HepG2 (cell line): ENCODE measurements around the gene TPX2. TPM values are rescaled to one million over a fixed set of nuclear protein-coding genes. Genes with fewer than 3 reads are reported as not detected.

ENCODE experiments used
- CEBPG ChIP-seq: IDR thresholded peaks from 2 replicates; pipeline ENCODE4 v1.6.1; 2016
- HIVEP1 ChIP-seq: sonication (generic); formaldehyde crosslinking; IDR thresholded peaks from 2 replicates; pipeline ENCODE4 v1.4.0; 2020; ENCODE audit warnings: mild to moderate bottlenecking, missing genetic modification reagents
- JARID2 ChIP-seq: sonication (generic); formaldehyde crosslinking; IDR thresholded peaks from 2 replicates; pipeline ENCODE4 v1.8.1; 2023; ENCODE audit warnings: missing genetic modification reagents, inconsistent platforms; ENCODE audit not compliant: insufficient replicate concordance
- JUN ChIP-seq: sonication (generic); formaldehyde crosslinking; IDR thresholded peaks from 2 replicates; pipeline ENCODE4 v1.4.0; 2020; ENCODE audit warnings: mild to moderate bottlenecking, missing genetic modification reagents
- KDM1A ChIP-seq: IDR thresholded peaks from 2 replicates; pipeline ENCODE4 v1.6.1; 2016; ENCODE audit warnings: missing compliant biosample characterization
- KMT2B ChIP-seq: IDR thresholded peaks from 2 replicates; pipeline ENCODE4 v1.6.1; 2016; ENCODE audit warnings: missing genetic modification reagents, missing compliant biosample characterization
- MED13 ChIP-seq: sonication (generic); formaldehyde crosslinking; IDR thresholded peaks from 2 replicates; pipeline ENCODE4 v1.5.0; 2020; ENCODE audit warnings: missing genetic modification reagents
- NFIB ChIP-seq: sonication (generic); formaldehyde crosslinking; IDR thresholded peaks from 2 replicates; pipeline ENCODE4 v1.9.0; 2021; ENCODE audit warnings: missing genetic modification reagents, mild to moderate bottlenecking, borderline replicate concordance
- NFRKB ChIP-seq: fragments of 450-650 bp; IDR thresholded peaks from 2 replicates; pipeline ENCODE4 v1.6.1; 2017
- RARG ChIP-seq: sonication (generic); formaldehyde crosslinking; IDR thresholded peaks from 2 replicates; pipeline ENCODE4 v1.4.0; 2020; ENCODE audit warnings: low read depth, mild to moderate bottlenecking, missing genetic modification reagents
- RBM39 ChIP-seq: fragments of 200-400 bp; formaldehyde crosslinking; IDR thresholded peaks from one replicate; pipeline ENCODE4 v1.6.1; 2018; ENCODE audit warnings: antibody characterized with exemption, mild to moderate bottlenecking, low read depth, low read length; ENCODE audit not compliant: poor library complexity, severe bottlenecking
- SIX4 ChIP-seq: sonication (generic); formaldehyde crosslinking; IDR thresholded peaks from 2 replicates; pipeline ENCODE4 v1.4.0; 2020; ENCODE audit warnings: missing genetic modification reagents
- SOX5 ChIP-seq: IDR thresholded peaks from 2 replicates; pipeline ENCODE4 v1.6.1; 2016; ENCODE audit warnings: borderline replicate concordance
- TAF1 ChIP-seq: sonication (generic); formaldehyde crosslinking; IDR thresholded peaks from 2 replicates; pipeline ENCODE4 v1.4.0; 2020; ENCODE audit warnings: missing genetic modification reagents
- TFAP4 ChIP-seq: sonication (generic); IDR thresholded peaks from 2 replicates; pipeline ENCODE4 v1.6.1; 2016; ENCODE audit warnings: low read depth, borderline replicate concordance
- YEATS2 ChIP-seq: sonication (generic); formaldehyde crosslinking; IDR thresholded peaks from 2 replicates; pipeline ENCODE4 v1.4.0; 2020; ENCODE audit warnings: missing genetic modification reagents, borderline replicate concordance
- ZBTB38 ChIP-seq: sonication (generic); formaldehyde crosslinking; IDR thresholded peaks from 2 replicates; pipeline ENCODE4 v1.5.1; 2020; ENCODE audit warnings: mild to moderate bottlenecking, missing genetic modification reagents
- ZFP1 ChIP-seq: IDR thresholded peaks from 2 replicates; pipeline ENCODE4 v1.6.1; 2016
- ZNF180 ChIP-seq: sonication (generic); formaldehyde crosslinking; IDR thresholded peaks from 2 replicates; pipeline ENCODE4 v1.4.0; 2020; ENCODE audit warnings: low read depth, missing genetic modification reagents, borderline replicate concordance
- ZNF335 ChIP-seq: sonication (generic); formaldehyde crosslinking; IDR thresholded peaks from 2 replicates; pipeline ENCODE4 v1.4.0; 2020; ENCODE audit warnings: missing genetic modification reagents
- ZNF414 ChIP-seq: sonication (generic); formaldehyde crosslinking; IDR thresholded peaks from 2 replicates; pipeline ENCODE4 v1.5.0; 2020; ENCODE audit warnings: missing genetic modification reagents
- ZNF761 ChIP-seq: sonication (generic); formaldehyde crosslinking; conservative IDR thresholded peaks from 2 replicates; pipeline ENCODE4 v1.4.0; 2020; ENCODE audit warnings: mild to moderate bottlenecking, missing genetic modification reagents
- polyA plus RNA-seq, 8 experiments: library from polyadenylated mRNA; depleted of rRNA in 3 of 8; stranded (reverse) in 7 of 8; unstranded in 1 of 8; fragments of >200 nt; fragmentation: Illumina TruSeq in 4 of 8; extraction: Trizol in 4 of 8; gene quantifications; 2 replicates each; pipeline versions ENCODE4 v1.2.1 to v1.2.3, GENCODE V29; 2011 to 2016; ENCODE audit warnings: low read depth in 4 of 8, missing spikeins in 1 of 8, mixed read lengths in 1 of 8; ENCODE audit not compliant: insufficient read depth in 1 of 8
- total RNA-seq, 5 experiments: library from RNA; depleted of rRNA; stranded (reverse); fragments of >200 nt; fragmentation: Illumina TruSeq; extraction: Trizol; gene quantifications; 2 replicates each; pipeline ENCODE4 v1.2.3, GENCODE V29; 2016; ENCODE audit warnings: low read depth in 1 of 5
- TF ChIP-seq, protein P1 (sequence below): sonication (generic); formaldehyde crosslinking; IDR thresholded peaks from 2 replicates; pipeline ENCODE4 v1.4.0; 2020; ENCODE audit warnings: mild to moderate bottlenecking, missing genetic modification reagents
- TF ChIP-seq, protein P2 (sequence below): sonication (generic); formaldehyde crosslinking; IDR thresholded peaks from 2 replicates; pipeline ENCODE4 v1.4.0; 2020; ENCODE audit warnings: missing genetic modification reagents, borderline replicate concordance

Gene TPX2
- total and polyA plus RNA-seq, 2 of the 13 experiments (the other 11 are each of a cell fraction or from before 2014, with no cell fraction given), result 34.3 to 124 TPM

- peak; percentile 42; the same call in 1 of the 2 replicates for TF ChIP-seq CEBPG (CRISPR knock-in tag)
- 0 out of 2 replicates have a peak, but pooled peaks have one; percentile 41 for TF ChIP-seq SIX4
- 0 out of 2 replicates have a peak, but pooled peaks have one; percentile 10 for TF ChIP-seq YEATS2 (CRISPR knock-in tag)
- TF ChIP-seq KDM1A (CRISPR knock-in tag), result no peak; the same call in 1 of the 2 replicates
- TF ChIP-seq ZNF761 (CRISPR knock-in tag), result 0 out of 2 replicates have a peak, but pooled peaks have one; percentile 39
- TF ChIP-seq, protein P1, sequence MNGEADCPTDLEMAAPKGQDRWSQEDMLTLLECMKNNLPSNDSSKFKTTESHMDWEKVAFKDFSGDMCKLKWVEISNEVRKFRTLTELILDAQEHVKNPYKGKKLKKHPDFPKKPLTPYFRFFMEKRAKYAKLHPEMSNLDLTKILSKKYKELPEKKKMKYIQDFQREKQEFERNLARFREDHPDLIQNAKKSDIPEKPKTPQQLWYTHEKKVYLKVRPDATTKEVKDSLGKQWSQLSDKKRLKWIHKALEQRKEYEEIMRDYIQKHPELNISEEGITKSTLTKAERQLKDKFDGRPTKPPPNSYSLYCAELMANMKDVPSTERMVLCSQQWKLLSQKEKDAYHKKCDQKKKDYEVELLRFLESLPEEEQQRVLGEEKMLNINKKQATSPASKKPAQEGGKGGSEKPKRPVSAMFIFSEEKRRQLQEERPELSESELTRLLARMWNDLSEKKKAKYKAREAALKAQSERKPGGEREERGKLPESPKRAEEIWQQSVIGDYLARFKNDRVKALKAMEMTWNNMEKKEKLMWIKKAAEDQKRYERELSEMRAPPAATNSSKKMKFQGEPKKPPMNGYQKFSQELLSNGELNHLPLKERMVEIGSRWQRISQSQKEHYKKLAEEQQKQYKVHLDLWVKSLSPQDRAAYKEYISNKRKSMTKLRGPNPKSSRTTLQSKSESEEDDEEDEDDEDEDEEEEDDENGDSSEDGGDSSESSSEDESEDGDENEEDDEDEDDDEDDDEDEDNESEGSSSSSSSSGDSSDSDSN (CRISPR knock-in tag), result no peak; the same call in 1 of the 2 replicates
- peak; percentile 58; the same call in 1 of the 2 replicates for TF ChIP-seq ZNF414 (CRISPR knock-in tag)
- TF ChIP-seq MED13 (CRISPR knock-in tag), result no peak
- peak; percentile 12 for TF ChIP-seq JARID2 (CRISPR knock-in tag)
- TF ChIP-seq RARG, result peak; percentile 25; the same call in 1 of the 2 replicates
- TF ChIP-seq ZFP1, result peak; percentile 95; the same call in 1 of the 2 replicates
- TF ChIP-seq HIVEP1 (CRISPR knock-in tag), result no peak
- TF ChIP-seq ZBTB38, result peak; percentile 80; the same call in 1 of the 2 replicates
- TF ChIP-seq ZNF335 (CRISPR knock-in tag), result peak; percentile 21; the same call in 1 of the 2 replicates
- no peak for TF ChIP-seq ZNF180
- TF ChIP-seq TFAP4, result peak; percentile 4; the same call in 1 of the 2 replicates
- TF ChIP-seq TAF1 (CRISPR knock-in tag), result no peak; the same call in 1 of the 2 replicates
- TF ChIP-seq KMT2B, result no peak
- no peak for TF ChIP-seq NFIB (CRISPR knock-in tag)
- TF ChIP-seq RBM39, result no peak
- no peak for TF ChIP-seq SOX5 (CRISPR knock-in tag)
- no peak for TF ChIP-seq NFRKB
- TF ChIP-seq, protein P2, sequence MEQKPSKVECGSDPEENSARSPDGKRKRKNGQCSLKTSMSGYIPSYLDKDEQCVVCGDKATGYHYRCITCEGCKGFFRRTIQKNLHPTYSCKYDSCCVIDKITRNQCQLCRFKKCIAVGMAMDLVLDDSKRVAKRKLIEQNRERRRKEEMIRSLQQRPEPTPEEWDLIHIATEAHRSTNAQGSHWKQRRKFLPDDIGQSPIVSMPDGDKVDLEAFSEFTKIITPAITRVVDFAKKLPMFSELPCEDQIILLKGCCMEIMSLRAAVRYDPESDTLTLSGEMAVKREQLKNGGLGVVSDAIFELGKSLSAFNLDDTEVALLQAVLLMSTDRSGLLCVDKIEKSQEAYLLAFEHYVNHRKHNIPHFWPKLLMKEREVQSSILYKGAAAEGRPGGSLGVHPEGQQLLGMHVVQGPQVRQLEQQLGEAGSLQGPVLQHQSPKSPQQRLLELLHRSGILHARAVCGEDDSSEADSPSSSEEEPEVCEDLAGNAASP (CRISPR knock-in tag), result 0 out of 2 replicates have a peak, but pooled peaks have one; percentile 17
- TF ChIP-seq JUN (CRISPR knock-in tag), result no peak
Observed at GRCh38 chr20:31712112-31712553, 27.0 kb upstream of the TPX2 start (continued).
